Measurements from ENCODE around the gene APOBEC3H. TPM values are rescaled to one million over a fixed set of nuclear protein-coding genes. Genes with fewer than 3 reads are reported as not detected.

APOBEC3H gene
- total and polyA plus RNA-seq, 2 donors (not counting 3 experiments of a cell fraction or from before 2014, with no cell fraction given) = not detected

DNA sequence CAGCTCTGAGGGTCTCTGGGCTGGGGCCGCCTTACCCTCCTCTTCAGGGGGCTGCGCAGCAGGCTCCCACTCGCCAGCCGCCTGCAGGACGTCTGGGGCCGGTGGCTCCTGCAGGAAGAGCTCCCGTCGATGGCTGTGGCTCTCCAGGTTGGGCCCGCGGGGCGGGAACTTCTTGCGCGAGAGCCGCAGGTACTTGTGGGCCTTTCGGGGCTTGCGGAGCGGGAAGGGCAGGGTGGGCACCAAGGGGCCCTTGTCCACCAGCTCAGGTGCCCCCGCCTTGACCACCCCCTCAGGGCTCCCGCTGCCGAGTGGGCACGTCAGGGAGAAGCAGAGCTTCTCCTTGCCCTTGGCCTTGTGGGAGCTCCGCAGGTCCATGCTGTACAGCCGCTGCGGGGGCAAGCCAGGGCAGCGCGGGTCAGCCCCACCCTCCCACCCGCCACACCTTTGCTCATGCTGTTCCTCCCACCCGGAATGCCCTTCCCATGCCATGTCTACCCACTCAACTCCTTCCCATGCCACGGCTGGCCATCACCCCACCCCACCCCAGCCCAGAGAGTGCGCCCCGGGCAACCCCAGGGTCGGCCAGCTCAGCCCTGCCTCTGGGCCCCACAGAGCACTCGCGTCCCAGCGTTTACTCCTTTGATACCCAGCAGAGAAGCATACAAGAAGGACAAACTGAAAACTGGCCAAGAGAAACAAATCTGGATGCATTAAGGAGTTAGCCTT lies 37.5 kb downstream of the APOBEC3H start:
- FAIRE-seq = no peak
- DNase-seq (ENCODE audit: low read depth, low spot score) = no peak
- H3K27me3 ChIP-seq (ENCODE audit: control insufficient read depth in 2 of 2, insufficient read depth in 2 of 2, low read length in 2 of 2) = no peaks in the 10 kb centered on the region
- no TSS peak for BruUV-seq (replicated peaks)
- H3K27ac ChIP-seq (ENCODE audit: insufficient read depth, low read depth, low read length) = no peak overlapping the region
- intact Hi-C loops (cut with micrococcal nuclease) (loop anchor here (1.0 kb wide), 2 partner anchors 172 to 177 kb away; no protein-coding TSS in a partner anchor), dilution Hi-C loops (cut with MboI; ENCODE audit: extremely low pct_ligation_motif_present, low sequenced_read_pairs) (no loop called here)
- no peak overlapping the region for H3K9ac ChIP-seq (replicated peaks; ENCODE audit: extremely low read depth, insufficient read depth, low read length)
- no peaks in the 10 kb centered on the region for H3K4me1 ChIP-seq (ENCODE audit: control insufficient read depth, extremely low read depth, insufficient read depth, low read length)
- H3K9me1 ChIP-seq (replicated peaks; ENCODE audit: control insufficient read depth, extremely low read depth, insufficient read depth, low read length) = no peaks in the 10 kb centered on the region
- TF ChIP-seq POLR2AphosphoS5 (IDR thresholded peaks at IDR 0.05; ENCODE audit: insufficient read depth, low read depth, low read length) (no peak), MYC (IDR thresholded peaks at IDR 0.05; ENCODE audit: low read depth, low read length) (no peak), POLR2A (IDR thresholded peaks at IDR 0.05; ENCODE audit: low read depth, low read length) (no peak), GATA2 (IDR thresholded peaks at IDR 0.05; ENCODE audit: insufficient read depth, insufficient read length, low read depth, low read length) (no peak), JUN (IDR thresholded peaks at IDR 0.05; ENCODE audit: borderline replicate concordance, insufficient read depth, insufficient read length, low read depth) (no peak), EZH2 (IDR thresholded peaks at IDR 0.05; ENCODE audit: borderline replicate concordance, low read depth, low read length, severe bottlenecking) (no peak), FOS (IDR thresholded peaks at IDR 0.05; ENCODE audit: borderline replicate concordance, insufficient read depth, low read length) (no peak)
- TF ChIP-seq, protein P1, sequence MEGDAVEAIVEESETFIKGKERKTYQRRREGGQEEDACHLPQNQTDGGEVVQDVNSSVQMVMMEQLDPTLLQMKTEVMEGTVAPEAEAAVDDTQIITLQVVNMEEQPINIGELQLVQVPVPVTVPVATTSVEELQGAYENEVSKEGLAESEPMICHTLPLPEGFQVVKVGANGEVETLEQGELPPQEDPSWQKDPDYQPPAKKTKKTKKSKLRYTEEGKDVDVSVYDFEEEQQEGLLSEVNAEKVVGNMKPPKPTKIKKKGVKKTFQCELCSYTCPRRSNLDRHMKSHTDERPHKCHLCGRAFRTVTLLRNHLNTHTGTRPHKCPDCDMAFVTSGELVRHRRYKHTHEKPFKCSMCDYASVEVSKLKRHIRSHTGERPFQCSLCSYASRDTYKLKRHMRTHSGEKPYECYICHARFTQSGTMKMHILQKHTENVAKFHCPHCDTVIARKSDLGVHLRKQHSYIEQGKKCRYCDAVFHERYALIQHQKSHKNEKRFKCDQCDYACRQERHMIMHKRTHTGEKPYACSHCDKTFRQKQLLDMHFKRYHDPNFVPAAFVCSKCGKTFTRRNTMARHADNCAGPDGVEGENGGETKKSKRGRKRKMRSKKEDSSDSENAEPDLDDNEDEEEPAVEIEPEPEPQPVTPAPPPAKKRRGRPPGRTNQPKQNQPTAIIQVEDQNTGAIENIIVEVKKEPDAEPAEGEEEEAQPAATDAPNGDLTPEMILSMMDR (IDR thresholded peaks at IDR 0.05; ENCODE audit: extremely low read depth in 1 of 2, insufficient read depth in 1 of 2, low read depth in 1 of 2, low read length in 2 of 2) = no peak
- TF ChIP-seq, protein P2, sequence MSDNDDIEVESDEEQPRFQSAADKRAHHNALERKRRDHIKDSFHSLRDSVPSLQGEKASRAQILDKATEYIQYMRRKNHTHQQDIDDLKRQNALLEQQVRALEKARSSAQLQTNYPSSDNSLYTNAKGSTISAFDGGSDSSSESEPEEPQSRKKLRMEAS (IDR thresholded peaks at IDR 0.05; ENCODE audit: insufficient read depth, insufficient read length) = no peak
- H2AFZ ChIP-seq (ENCODE audit: low read depth, low read length) = no peak overlapping the region
- H3K4me2 ChIP-seq (ENCODE audit: insufficient read depth, low read length) = no peak overlapping the region
- no peaks in the 10 kb centered on the region for H3K9me3 ChIP-seq (replicated peaks; ENCODE audit: control insufficient read depth, insufficient read depth, low read length)
- H3K4me3 ChIP-seq (replicated peaks in 1 of 3; ENCODE audit: insufficient read depth in 1 of 3, low read depth in 1 of 3, low read length in 3 of 3) = no peak overlapping the region
- ChIA-PET POLR2A (interaction anchor here (0.6 kb wide), 1 partner anchor 185 kb away, joined by 3 read pairs; the partner anchor contains the start of gene RPL3), CTCF (interaction anchor here (0.8 to 3.9 kb wide), 10 partner anchors 8 to 394 kb away, joined by 3 to 46 read pairs (median 4); no protein-coding TSS in a partner anchor)
- H3K79me2 ChIP-seq (ENCODE audit: control insufficient read depth, insufficient read depth, low read length) = no peaks in the 10 kb centered on the region
- no peaks in the 10 kb centered on the region for H4K20me1 ChIP-seq (replicated peaks; ENCODE audit: control insufficient read depth, extremely low read depth, insufficient read depth, low read length)
- no peaks in the 10 kb centered on the region for H3K36me3 ChIP-seq (ENCODE audit: control insufficient read depth in 2 of 2, extremely low read depth in 1 of 2, insufficient read depth in 2 of 2, low read length in 2 of 2)
